Measurements from ENCODE around the gene WDR89.
"Not testable (repeated sequence)": the region's sequence is repeated elsewhere in the genome, so short reads cannot be mapped to it uniquely, and the experiment has no call there.

The WDR89 gene, protein sequence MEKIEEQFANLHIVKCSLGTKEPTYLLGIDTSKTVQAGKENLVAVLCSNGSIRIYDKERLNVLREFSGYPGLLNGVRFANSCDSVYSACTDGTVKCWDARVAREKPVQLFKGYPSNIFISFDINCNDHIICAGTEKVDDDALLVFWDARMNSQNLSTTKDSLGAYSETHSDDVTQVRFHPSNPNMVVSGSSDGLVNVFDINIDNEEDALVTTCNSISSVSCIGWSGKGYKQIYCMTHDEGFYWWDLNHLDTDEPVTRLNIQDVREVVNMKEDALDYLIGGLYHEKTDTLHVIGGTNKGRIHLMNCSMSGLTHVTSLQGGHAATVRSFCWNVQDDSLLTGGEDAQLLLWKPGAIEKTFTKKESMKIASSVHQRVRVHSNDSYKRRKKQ

DNA sequence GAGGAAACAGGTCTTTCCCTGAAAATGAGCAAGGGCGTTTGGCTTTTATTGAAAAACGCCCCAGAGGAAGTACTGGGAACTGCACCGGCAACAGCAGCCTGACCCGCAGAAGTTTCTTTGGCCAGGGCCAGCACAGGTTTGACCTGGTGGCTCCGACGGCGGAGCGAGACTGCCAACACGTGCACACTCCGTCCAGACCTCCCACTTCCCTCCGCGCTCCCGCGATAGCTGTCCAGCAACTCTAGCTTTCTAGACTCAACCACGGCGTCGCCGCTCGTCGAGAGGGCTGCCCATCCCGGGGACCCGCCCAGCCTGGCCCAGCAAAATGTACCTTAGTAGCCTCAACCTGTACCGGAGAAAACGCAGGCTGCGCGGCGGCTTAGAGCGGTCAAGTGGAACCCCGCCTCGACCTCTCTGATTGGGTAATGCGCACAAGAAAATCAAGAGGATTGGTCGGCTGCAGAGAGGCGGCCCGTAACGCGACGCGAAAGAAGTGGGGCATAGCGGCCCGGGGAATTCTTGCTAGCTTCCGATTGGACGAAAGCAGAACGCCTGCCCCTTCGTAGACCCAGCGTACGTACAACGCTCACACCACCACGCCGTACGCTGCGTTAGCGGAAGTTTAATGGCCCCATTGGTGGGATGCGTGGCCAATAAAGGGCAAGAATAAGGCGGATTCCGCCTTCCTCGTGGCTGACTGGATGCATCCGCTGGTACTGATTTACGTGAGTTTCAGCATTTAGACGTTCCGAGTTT is at the start of gene WDR89:
Gene WDR89, minus strand, starts transcription at position 399 of the 756 bp plus-strand sequence. CDS start 41,929 bp downstream, outside the sequence.
- peak; percentile 100 for DNase-seq
- in situ Hi-C loops (cut with MboI; ENCODE audit: low pct_unique_long_range_greater_than_20kb, low sequenced_read_pairs), result no loop called here

DNA sequence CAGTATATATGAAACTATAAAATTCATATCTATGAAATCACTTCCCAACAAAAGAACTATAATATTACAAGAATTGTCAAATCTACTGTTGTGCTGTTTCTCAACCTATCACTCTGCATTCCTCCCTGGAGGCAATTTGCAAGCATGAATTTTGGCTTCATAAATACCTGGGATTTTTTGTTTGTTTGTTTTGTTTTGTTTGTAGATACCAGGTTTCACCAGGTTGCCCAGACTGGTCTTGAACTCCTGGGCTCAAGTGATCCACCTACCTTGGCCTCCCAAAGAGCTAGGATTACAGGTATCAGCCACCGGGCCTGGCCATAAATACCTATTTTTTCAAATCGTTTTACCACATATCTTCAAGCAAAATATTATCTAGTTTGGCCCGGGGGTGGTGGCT is 47.5 kb upstream of the WDR89 start:
- no peak for DNase-seq
- in situ Hi-C loops (cut with MboI; ENCODE audit: low pct_unique_long_range_greater_than_20kb, low sequenced_read_pairs), result no loop called here

DNA sequence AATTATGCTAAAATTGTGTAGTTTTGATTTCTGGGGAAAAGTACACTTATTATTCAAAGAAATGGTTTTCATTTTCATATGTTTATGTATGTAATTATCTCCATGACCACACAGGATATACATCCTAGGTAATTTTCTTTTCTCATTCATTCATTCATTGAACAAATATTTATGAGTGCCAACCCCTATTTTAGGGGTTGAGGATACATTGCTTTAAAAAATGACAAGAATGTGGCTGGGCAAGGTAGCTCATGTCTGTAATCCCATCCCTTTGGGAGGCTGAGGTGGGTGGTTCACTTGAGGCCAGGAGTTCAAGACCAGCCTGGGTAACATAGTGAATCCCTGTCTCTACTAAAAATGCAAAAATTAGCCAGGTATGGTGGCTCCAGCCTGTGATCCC is 45.3 kb upstream of the WDR89 start:
- DNase-seq, result no peak
- in situ Hi-C loops (cut with MboI; ENCODE audit: low pct_unique_long_range_greater_than_20kb, low sequenced_read_pairs), result no loop called here

DNA sequence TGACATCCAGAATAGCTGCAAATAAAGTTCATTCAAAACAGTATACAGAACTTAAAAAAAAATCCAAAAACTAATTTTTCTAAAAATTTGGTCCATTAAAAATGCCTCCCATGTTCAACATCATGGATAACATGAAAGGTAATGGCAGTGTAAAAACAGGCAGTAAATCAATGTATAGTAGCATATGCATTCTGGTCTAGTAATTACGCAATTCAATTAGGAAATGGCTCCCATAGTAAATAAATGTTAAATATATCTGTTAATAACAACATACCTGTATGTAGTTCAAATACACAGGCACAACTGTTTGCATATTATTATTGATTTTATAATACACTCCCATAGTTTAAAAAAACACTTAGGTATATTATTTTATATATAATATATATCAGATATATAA is 43.7 kb upstream of the WDR89 start:
- in situ Hi-C loops (cut with MboI; ENCODE audit: low pct_unique_long_range_greater_than_20kb, low sequenced_read_pairs), result no loop called here
- no peak for DNase-seq

DNA sequence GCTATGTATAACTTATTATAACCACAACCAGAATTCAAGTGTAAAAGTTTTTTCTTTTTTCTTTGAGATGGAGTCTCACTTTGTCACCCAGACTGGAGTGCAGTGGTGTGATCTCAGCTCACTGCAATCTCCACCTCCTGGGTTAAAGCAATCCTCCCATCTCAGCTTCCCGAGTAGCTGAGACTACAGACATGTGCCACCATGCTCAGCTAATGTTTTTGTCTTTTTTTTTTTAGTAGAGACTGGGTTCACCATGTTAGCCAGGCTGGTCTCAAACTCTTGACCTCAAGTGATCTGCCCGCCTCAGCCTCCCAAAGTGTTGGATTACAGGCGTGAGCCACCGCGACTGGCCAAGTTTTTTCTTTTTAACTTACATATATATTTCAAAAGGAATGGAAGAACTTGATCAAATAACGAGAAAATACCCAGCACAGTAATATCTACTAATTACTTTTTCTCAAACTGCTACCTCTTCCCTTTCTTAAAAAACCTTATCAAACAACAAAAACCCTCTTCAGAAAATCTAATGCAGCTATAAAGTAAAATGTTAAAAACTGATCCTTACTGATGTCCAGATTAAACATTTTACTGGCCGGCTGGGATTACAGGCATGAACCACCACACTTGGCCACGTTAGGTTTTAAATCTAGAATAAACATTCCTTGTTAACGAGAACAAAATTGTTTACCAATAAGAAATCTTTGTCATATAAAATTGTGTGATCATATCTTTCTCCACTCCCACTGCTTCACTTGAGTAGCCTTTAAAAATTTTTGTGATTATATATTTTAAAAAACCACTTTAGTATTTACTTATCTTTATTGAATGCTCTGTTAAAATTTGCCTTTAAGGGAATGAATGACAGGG is 41.3 kb upstream of the WDR89 start:
- in situ Hi-C loops (cut with MboI; ENCODE audit: low pct_unique_long_range_greater_than_20kb, low sequenced_read_pairs), result no loop called here

DNA sequence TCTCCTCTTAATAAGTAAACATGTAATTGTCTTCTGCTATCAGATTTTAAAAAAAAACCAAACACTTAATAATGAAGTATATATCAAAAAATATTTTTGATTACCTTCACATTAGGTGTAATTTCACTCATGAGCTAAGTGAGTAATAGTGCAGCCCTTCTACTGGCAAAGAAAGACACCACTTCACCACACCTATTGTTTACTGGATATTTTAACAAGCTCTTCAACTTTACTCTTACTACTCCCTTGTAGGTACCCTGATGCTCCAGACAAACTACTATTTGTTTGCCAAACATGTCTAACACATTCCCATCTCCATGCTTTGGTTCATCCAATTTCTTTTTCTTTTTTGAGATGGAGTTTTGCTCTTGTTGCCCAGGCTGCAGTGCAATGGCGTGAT is 36.9 kb upstream of the WDR89 start:
- in situ Hi-C loops (cut with MboI; ENCODE audit: low pct_unique_long_range_greater_than_20kb, low sequenced_read_pairs), result no loop called here
- DNase-seq, result no peak

More for the DNA sequence above, 41.3 kb upstream of the WDR89 start:
- DNase-seq, result no peak

DNA sequence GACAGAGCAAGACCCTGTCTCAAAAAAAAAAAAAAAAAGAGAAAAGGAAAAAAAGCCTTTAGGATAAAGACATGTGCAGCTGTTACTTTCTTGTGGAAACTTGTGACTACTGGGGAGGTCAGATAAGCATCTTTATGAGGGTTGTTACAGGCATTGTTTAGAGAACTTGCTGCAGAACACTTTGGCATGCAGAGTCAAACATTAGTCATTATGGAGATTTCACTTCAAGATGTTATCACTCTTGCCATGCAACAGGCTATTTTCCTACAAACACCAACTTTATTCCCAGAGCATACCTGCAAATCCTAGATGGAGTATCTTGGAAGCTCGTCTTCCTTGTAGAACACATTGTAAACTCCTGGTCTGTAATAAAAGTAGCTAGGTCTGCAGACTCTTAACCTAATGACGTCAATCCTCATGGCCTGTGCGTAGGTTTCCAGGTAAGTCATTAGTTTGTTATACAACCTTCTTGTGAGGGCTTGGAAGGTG is 36.3 kb upstream of the WDR89 start:
- peak; percentile 44 for DNase-seq
- in situ Hi-C loops (cut with MboI; ENCODE audit: low pct_unique_long_range_greater_than_20kb, low sequenced_read_pairs), result no loop called here

DNA sequence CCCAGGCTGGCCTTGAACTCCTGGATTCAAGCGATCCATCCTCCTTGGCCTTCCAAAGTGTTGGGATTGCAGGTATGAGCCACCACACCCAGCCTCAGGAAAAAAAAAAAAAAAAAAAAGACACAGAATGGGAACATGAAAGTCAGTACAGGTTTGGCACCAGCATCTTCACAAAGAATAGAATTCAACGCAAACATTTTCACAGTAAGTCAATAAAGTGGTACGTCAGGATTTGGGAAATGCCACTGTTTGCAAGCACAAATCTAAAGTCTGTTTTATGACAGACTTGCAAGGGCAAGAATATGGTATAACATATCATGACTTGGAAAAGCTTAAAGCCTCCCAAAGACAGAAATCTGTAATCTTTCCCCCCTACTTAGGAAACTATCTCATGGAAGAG is 34.9 kb upstream of the WDR89 start:
- no peak for DNase-seq
- in situ Hi-C loops (cut with MboI; ENCODE audit: low pct_unique_long_range_greater_than_20kb, low sequenced_read_pairs), result no loop called here

DNA sequence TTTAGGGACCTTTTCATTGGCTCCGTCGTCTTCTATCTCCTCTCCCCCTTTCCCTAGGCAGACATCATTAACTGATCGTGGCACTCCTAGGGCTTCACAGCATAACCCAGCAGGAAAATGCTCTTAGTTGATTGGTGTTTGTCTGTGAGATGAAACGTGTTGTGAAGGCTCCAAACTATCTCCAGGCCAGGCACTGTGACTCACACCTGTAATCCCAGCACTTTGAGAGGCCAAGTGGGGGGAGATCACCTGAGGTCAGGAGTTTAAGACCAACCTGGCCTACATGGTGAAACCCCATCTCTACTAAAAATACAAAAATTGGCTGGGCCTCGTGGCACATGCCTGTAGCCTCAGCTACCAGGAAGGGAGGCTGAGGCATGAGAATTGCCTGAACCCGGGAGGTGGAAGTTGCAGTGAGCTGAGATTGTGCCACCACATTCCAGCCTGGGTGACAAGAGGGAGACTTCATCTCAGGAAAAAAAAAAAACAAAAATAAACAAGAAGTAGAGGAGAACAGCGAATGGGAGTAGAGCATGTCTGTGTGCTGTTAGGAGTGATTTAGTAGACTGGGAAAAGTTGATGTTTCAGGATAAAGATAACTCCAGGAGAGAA is 32.3 kb upstream of the WDR89 start:
- DNase-seq, result no peak
- in situ Hi-C loops (cut with MboI; ENCODE audit: low pct_unique_long_range_greater_than_20kb, low sequenced_read_pairs), result no loop called here

DNA sequence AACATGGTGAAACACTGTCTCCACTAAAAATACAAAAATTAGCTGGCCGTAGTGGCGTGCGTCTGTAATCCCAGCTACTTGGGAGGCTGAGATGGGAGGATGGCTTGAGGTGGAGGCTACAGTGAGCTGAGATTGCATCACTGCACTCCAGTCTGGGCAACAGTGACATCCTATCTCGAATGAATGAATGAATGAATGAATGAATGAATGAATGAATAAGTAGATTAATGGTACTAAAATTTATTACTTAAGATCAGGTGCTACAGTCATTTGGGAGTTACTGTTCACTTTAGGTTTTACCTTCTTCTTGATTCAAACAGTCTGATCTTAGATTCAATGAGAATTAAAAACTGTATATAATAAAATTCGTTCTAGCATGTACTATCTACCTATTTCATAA is 31.6 kb upstream of the WDR89 start:
- in situ Hi-C loops (cut with MboI; ENCODE audit: low pct_unique_long_range_greater_than_20kb, low sequenced_read_pairs), result no loop called here
- no peak for DNase-seq

DNA sequence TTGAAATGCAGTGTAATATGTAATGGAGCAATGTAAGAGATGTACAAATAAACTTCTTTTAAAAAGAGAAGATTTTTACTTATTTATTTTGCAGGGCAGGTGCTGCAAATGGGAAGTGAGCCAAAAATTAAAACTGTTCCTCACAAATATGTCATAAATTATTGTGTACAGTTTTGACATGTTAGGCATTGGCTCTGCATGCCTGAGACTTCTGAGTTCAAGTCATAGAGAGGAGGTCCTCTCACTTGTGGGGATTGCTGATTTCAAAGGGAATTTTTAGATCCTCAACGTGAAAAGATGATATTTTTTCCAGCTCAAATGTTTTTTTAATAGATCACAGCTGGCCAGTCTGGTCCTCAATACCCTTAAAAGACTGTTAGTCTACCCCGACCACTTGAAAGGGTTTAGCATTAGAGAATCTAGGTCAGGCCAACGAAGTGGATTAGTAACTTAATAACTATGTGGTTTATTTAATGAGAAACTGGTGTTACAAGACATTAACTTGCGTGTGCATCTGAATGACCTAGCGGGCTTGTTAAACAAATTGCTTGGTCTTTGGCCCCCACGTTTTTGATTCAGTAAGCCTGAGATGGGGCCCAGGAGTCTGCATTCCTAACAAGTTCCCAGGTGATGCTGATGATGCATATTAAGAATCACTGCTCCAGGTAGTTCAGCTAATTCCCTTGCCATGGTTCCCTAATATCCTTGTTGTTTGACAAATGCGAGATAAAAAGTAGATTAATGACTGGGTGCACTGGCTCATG is 30.9 kb upstream of the WDR89 start:
- in situ Hi-C loops (cut with MboI; ENCODE audit: low pct_unique_long_range_greater_than_20kb, low sequenced_read_pairs), result no loop called here
- DNase-seq, result no peak

DNA sequence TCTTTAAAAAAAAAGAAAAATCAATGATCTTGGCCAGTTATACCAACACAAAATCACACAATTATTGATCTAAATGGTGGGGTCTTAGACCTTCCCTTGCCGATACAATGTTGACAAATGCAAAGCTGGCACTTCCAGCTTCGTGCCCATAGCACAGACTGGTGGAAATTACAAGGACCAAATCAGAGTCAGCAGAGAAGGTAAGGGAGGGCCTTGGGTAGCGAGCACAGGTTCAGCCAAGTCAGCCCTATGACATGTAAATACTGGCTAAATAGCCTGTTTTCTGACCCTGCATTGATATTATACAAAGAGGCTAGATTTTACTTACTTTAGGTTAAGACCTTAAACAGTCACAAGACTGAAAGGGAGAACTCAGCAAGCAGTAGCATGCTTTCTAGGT is 30.3 kb upstream of the WDR89 start:
- DNase-seq, result no peak
- in situ Hi-C loops (cut with MboI; ENCODE audit: low pct_unique_long_range_greater_than_20kb, low sequenced_read_pairs), result no loop called here

DNA sequence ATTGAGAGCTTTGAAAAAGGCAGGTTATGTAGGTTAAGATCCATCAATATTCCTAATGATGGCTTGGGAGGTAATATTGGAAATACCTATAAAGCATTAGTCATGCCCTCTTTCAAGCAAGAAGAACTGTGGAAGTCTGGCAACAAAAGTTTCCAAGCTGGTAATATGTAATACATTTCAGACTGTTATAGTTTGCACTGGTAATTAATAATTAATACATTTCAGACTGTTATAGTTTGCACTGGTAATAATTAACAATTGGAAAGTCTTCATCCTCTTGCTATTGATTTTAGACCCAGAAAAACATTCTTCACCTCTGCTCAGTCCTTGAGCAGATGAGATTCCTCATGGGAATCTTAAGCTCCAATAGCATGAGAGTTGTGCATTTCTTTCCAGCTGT is 29.0 kb upstream of the WDR89 start:
- no peak for DNase-seq
- in situ Hi-C loops (cut with MboI; ENCODE audit: low pct_unique_long_range_greater_than_20kb, low sequenced_read_pairs), result no loop called here

DNA sequence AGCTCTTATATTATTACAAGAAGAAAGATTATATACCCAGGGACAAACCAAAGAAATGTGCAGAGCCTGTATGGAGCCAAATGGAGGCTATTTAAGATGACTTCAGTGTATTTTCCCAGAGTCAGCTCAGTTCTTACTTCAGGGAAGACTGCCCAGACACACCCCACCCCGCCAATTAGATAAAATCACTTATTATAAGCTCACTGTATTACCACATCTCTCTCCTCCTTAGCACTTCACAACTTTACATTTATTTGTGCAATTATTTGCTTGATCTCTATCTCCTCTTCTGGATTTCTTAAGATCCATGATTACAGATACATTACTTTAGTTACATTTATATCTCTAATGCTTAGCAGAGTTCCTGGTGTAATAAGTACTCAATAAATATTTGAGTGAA is 24.7 kb upstream of the WDR89 start:
- in situ Hi-C loops (cut with MboI; ENCODE audit: low pct_unique_long_range_greater_than_20kb, low sequenced_read_pairs), result no loop called here
- no peak for DNase-seq

DNA sequence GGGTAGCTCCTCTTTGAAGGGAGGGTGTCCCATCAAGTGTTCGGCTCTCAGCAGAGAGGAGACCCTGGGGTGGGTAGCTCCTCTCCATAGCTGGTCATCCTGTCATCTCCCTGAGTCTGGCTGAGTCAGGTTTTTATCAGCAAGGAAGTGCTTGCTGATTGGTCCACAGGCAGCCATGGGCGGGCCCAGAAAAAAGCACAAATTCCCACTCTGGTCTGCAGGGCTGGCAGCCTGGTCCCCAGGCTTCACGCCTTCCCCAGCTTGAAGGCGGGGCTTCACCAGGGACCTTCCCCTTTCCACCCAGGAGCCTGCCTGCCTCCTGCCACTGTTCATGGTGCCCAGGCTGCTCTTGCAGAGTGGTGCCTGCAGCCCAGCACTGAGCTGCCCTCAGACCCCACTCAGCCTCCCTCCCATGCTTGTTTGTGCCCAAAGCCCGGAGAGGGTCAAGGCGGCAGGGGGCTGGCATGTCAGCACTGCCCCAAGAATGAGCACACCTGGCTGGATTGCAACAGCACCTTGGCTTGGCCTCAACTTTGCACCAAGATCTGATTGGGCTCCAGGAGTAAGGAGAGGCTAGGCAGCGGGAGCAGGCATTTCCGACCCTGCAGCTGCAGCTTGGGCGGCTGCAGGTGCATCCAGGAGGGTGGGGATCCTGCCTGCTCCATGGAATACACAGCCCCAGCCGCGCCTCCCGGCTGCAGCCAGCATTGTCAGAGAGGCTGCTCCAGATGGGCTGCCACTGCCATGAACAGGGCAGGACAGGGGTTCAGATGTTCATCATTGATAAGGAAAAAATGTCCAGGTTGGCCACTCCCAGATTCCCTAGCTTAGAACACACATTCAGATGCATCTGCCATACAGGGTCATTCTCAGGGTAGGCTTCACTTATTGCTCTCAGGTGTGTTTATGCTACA is 22.0 kb upstream of the WDR89 start:
- no peak for DNase-seq
- in situ Hi-C loops (cut with MboI; ENCODE audit: low pct_unique_long_range_greater_than_20kb, low sequenced_read_pairs), result no loop called here

DNA sequence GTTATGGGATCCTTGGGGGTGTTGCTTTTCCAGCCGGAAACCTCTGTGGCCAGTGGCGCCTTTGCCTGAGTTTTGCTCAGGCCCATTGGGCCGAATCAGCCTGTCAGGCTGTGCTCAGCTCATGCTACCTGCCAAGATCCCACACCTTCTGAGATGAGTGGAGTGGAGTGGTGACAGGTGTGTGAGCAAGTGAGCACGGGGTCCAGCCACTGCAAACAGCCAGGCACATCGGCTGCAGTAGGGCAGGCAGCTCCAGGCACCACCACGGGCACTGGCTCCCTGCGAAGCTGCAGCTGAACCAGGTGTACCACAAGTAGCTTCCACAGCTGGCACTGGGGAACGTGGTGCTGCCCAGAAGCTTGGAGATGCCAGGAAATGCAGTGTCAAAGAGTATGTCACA is 21.1 kb upstream of the WDR89 start:
- in situ Hi-C loops (cut with MboI; ENCODE audit: low pct_unique_long_range_greater_than_20kb, low sequenced_read_pairs), result no loop called here
- DNase-seq, result no peak

DNA sequence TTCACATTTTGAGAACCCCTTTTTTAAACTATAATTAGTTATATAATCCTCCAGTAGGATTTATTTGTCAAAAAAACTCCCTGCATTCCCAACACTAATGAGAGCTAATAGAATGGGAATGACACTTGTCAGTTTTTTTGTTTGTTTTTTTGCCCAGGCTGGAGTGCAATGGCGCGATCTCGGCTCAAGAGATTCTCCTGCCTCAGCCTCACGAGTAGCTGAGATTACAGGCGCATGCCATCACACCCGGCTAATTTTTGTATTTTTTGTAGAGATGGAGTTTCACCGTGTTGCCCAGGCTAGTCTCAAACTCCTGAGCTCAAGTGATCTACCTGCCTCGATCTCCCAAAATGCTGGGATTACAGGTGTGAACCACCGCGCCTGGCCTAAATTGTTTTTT is 20.2 kb upstream of the WDR89 start:
- in situ Hi-C loops (cut with MboI; ENCODE audit: low pct_unique_long_range_greater_than_20kb, low sequenced_read_pairs); DNase-seq: not testable (repeated sequence)

DNA sequence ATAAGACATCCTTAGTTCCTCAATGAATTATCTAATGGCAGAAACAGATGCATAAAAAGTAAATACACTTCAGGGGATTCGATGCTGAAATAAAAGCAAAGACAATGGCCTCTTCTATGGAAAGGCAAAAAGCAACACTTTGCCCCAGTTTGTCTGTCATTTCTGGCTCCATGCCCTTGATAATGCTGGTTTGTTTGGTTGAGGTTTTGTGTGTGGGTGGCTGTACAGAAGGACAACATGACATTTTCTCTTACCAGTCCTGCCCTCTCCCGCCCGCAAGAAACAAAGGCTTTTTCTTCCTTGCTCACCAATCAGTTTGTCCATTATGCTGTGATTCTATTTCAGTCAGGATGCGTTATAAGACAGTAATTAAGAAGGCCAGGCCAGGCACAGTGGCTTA is 18.1 kb upstream of the WDR89 start:
- DNase-seq, result no peak
- in situ Hi-C loops (cut with MboI; ENCODE audit: low pct_unique_long_range_greater_than_20kb, low sequenced_read_pairs), result no loop called here

All from KBM-7 (cell line).